HepG2 (cell line): Measurements from ENCODE around the gene GLOD4. TPM values are rescaled to one million over a fixed set of nuclear protein-coding genes. Genes with fewer than 3 reads are reported as not detected.

Experiments used
- CBX5 ChIP-seq: sonication (generic); formaldehyde crosslinking; IDR thresholded peaks from 2 replicates; pipeline ENCODE4 v1.4.0; 2020; ENCODE audit warnings: missing genetic modification reagents, borderline replicate concordance
- NCOA5 ChIP-seq: sonication (generic); formaldehyde crosslinking; IDR thresholded peaks from 2 replicates; pipeline ENCODE4 v1.4.0; 2020; ENCODE audit warnings: missing genetic modification reagents
- RORA ChIP-seq: sonication (generic); formaldehyde crosslinking; IDR thresholded peaks from 2 replicates; pipeline ENCODE4 v1.5.0; 2020; ENCODE audit warnings: mild to moderate bottlenecking, missing genetic modification reagents, moderate library complexity
- SAFB2 ChIP-seq: sonication (generic); formaldehyde crosslinking; IDR thresholded peaks from 2 replicates; pipeline ENCODE4 v1.5.1; 2020; ENCODE audit warnings: missing genetic modification reagents, low read depth, mild to moderate bottlenecking, borderline replicate concordance
- SP140L ChIP-seq: sonication (generic); formaldehyde crosslinking; IDR thresholded peaks from 2 replicates; pipeline ENCODE4 v1.4.0; 2020; ENCODE audit warnings: missing genetic modification reagents, borderline replicate concordance
- SRSF4 ChIP-seq: fragments of 200-400 bp; formaldehyde crosslinking; IDR thresholded peaks from one replicate; pipeline ENCODE4 v1.6.1; 2018; ENCODE audit warnings: mild to moderate bottlenecking, low read depth, low read length, moderate library complexity; ENCODE audit not compliant: poor library complexity, severe bottlenecking
- U2AF2 ChIP-seq: fragments of 200-400 bp; formaldehyde crosslinking; IDR thresholded peaks from 2 replicates; pipeline ENCODE4 v1.6.1; 2017; ENCODE audit warnings: low read depth, mild to moderate bottlenecking, low read length
- ZNF629 ChIP-seq: sonication (generic); formaldehyde crosslinking; conservative IDR thresholded peaks from 2 replicates; pipeline ENCODE4 v1.5.0; 2020; ENCODE audit warnings: missing genetic modification reagents
- ZNF784 ChIP-seq: sonication (generic); formaldehyde crosslinking; IDR thresholded peaks from 2 replicates; pipeline ENCODE4 v1.5.1; 2020; ENCODE audit warnings: missing genetic modification reagents, mild to moderate bottlenecking, borderline replicate concordance
- polyA plus RNA-seq, 8 experiments: library from polyadenylated mRNA; depleted of rRNA in 3 of 8; stranded (reverse) in 7 of 8; unstranded in 1 of 8; fragments of >200 nt; fragmentation: Illumina TruSeq in 4 of 8; extraction: Trizol in 4 of 8; gene quantifications; 2 replicates each; pipeline versions ENCODE4 v1.2.1 to v1.2.3, GENCODE V29; 2011 to 2016; ENCODE audit warnings: low read depth in 4 of 8, missing spikeins in 1 of 8, mixed read lengths in 1 of 8; ENCODE audit not compliant: insufficient read depth in 1 of 8
- total RNA-seq, 5 experiments: library from RNA; depleted of rRNA; stranded (reverse); fragments of >200 nt; fragmentation: Illumina TruSeq; extraction: Trizol; gene quantifications; 2 replicates each; pipeline ENCODE4 v1.2.3, GENCODE V29; 2016; ENCODE audit warnings: low read depth in 1 of 5
- TF ChIP-seq, protein P1 (sequence below): IDR thresholded peaks from 2 replicates; pipeline ENCODE4 v1.6.1; 2016; ENCODE audit warnings: low read depth, missing genetic modification reagents, missing compliant biosample characterization
- TF ChIP-seq, protein P2 (sequence below): sonication (generic); formaldehyde crosslinking; IDR thresholded peaks from 2 replicates; pipeline ENCODE4 v1.5.0; 2020; ENCODE audit warnings: mild to moderate bottlenecking, missing genetic modification reagents
- TF ChIP-seq, protein P3 (sequence below): sonication (generic); formaldehyde crosslinking; IDR thresholded peaks from 2 replicates; pipeline ENCODE4 v1.8.0; 2022; ENCODE audit warnings: missing genetic modification reagents, mild to moderate bottlenecking, moderate library complexity, borderline replicate concordance
- TF ChIP-seq, protein P4 (sequence below): sonication (generic); IDR thresholded peaks from 2 replicates; pipeline ENCODE4 v1.6.1; 2016; ENCODE audit warnings: low read depth, borderline replicate concordance
- TF ChIP-seq, protein P5 (sequence below): IDR thresholded peaks from 2 replicates; pipeline ENCODE4 v1.6.1; 2016; ENCODE audit warnings: low read depth, control low read depth

GLOD4 gene
- total and polyA plus RNA-seq, 2 of the 13 experiments (the other 11 are each of a cell fraction or from before 2014, with no cell fraction given): 53.7 to 87.8 TPM

GRCh38 chr17:752002-752619, 30.0 kb downstream of the GLOD4 start, which contains the start of gene GEMIN4 (continued):
- TF ChIP-seq, protein P1, sequence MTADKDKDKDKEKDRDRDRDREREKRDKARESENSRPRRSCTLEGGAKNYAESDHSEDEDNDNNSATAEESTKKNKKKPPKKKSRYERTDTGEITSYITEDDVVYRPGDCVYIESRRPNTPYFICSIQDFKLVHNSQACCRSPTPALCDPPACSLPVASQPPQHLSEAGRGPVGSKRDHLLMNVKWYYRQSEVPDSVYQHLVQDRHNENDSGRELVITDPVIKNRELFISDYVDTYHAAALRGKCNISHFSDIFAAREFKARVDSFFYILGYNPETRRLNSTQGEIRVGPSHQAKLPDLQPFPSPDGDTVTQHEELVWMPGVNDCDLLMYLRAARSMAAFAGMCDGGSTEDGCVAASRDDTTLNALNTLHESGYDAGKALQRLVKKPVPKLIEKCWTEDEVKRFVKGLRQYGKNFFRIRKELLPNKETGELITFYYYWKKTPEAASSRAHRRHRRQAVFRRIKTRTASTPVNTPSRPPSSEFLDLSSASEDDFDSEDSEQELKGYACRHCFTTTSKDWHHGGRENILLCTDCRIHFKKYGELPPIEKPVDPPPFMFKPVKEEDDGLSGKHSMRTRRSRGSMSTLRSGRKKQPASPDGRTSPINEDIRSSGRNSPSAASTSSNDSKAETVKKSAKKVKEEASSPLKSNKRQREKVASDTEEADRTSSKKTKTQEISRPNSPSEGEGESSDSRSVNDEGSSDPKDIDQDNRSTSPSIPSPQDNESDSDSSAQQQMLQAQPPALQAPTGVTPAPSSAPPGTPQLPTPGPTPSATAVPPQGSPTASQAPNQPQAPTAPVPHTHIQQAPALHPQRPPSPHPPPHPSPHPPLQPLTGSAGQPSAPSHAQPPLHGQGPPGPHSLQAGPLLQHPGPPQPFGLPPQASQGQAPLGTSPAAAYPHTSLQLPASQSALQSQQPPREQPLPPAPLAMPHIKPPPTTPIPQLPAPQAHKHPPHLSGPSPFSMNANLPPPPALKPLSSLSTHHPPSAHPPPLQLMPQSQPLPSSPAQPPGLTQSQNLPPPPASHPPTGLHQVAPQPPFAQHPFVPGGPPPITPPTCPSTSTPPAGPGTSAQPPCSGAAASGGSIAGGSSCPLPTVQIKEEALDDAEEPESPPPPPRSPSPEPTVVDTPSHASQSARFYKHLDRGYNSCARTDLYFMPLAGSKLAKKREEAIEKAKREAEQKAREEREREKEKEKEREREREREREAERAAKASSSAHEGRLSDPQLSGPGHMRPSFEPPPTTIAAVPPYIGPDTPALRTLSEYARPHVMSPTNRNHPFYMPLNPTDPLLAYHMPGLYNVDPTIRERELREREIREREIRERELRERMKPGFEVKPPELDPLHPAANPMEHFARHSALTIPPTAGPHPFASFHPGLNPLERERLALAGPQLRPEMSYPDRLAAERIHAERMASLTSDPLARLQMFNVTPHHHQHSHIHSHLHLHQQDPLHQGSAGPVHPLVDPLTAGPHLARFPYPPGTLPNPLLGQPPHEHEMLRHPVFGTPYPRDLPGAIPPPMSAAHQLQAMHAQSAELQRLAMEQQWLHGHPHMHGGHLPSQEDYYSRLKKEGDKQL (CRISPR knock-in tag): no peak; the same call in 1 of the 2 replicates
- TF ChIP-seq SP140L (CRISPR knock-in tag): no peak
- peak; percentile 76; the same call in 1 of the 2 replicates for TF ChIP-seq ZNF784 (CRISPR knock-in tag)
- TF ChIP-seq ZNF629: no peak
- TF ChIP-seq, protein P2, sequence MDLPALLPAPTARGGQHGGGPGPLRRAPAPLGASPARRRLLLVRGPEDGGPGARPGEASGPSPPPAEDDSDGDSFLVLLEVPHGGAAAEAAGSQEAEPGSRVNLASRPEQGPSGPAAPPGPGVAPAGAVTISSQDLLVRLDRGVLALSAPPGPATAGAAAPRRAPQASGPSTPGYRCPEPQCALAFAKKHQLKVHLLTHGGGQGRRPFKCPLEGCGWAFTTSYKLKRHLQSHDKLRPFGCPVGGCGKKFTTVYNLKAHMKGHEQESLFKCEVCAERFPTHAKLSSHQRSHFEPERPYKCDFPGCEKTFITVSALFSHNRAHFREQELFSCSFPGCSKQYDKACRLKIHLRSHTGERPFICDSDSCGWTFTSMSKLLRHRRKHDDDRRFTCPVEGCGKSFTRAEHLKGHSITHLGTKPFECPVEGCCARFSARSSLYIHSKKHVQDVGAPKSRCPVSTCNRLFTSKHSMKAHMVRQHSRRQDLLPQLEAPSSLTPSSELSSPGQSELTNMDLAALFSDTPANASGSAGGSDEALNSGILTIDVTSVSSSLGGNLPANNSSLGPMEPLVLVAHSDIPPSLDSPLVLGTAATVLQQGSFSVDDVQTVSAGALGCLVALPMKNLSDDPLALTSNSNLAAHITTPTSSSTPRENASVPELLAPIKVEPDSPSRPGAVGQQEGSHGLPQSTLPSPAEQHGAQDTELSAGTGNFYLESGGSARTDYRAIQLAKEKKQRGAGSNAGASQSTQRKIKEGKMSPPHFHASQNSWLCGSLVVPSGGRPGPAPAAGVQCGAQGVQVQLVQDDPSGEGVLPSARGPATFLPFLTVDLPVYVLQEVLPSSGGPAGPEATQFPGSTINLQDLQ (CRISPR knock-in tag): peak; percentile 62
- no peak for TF ChIP-seq U2AF2
- TF ChIP-seq CBX5 (CRISPR knock-in tag): peak; percentile 50; the same call in 1 of the 2 replicates
- TF ChIP-seq, protein P3, sequence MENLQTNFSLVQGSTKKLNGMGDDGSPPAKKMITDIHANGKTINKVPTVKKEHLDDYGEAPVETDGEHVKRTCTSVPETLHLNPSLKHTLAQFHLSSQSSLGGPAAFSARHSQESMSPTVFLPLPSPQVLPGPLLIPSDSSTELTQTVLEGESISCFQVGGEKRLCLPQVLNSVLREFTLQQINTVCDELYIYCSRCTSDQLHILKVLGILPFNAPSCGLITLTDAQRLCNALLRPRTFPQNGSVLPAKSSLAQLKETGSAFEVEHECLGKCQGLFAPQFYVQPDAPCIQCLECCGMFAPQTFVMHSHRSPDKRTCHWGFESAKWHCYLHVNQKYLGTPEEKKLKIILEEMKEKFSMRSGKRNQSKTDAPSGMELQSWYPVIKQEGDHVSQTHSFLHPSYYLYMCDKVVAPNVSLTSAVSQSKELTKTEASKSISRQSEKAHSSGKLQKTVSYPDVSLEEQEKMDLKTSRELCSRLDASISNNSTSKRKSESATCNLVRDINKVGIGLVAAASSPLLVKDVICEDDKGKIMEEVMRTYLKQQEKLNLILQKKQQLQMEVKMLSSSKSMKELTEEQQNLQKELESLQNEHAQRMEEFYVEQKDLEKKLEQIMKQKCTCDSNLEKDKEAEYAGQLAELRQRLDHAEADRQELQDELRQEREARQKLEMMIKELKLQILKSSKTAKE: no peak
- TF ChIP-seq, protein P4, sequence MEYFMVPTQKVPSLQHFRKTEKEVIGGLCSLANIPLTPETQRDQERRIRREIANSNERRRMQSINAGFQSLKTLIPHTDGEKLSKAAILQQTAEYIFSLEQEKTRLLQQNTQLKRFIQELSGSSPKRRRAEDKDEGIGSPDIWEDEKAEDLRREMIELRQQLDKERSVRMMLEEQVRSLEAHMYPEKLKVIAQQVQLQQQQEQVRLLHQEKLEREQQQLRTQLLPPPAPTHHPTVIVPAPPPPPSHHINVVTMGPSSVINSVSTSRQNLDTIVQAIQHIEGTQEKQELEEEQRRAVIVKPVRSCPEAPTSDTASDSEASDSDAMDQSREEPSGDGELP: no peak
- TF ChIP-seq SRSF4: no peak
- TF ChIP-seq SAFB2 (CRISPR knock-in tag): peak; percentile 84; the same call in 1 of the 2 replicates
- TF ChIP-seq, protein P5, sequence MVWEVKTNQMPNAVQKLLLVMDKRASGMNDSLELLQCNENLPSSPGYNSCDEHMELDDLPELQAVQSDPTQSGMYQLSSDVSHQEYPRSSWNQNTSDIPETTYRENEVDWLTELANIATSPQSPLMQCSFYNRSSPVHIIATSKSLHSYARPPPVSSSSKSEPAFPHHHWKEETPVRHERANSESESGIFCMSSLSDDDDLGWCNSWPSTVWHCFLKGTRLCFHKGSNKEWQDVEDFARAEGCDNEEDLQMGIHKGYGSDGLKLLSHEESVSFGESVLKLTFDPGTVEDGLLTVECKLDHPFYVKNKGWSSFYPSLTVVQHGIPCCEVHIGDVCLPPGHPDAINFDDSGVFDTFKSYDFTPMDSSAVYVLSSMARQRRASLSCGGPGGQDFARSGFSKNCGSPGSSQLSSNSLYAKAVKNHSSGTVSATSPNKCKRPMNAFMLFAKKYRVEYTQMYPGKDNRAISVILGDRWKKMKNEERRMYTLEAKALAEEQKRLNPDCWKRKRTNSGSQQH (CRISPR knock-in tag): peak; percentile 82; the same call in 1 of the 2 replicates
- no peak for TF ChIP-seq NCOA5
- no peak for TF ChIP-seq RORA (CRISPR knock-in tag)
